Medulla oblongata (tissue), 1 donor: ENCODE results near the gene ATP6V0B.

Experiments
- DNase-seq: peaks from one replicate; pipeline ENCODE4 v3.0.0-alpha.2; 2015; ENCODE audit errors: extremely low spot score

Gene ATP6V0B

GRCh38 chr1:44002606-44003157 is 27.9 kb downstream of the ATP6V0B start:
- DNase-seq = no peak

- no peak for DNase-seq
These were observed 33.5 kb downstream of the ATP6V0B start for GRCh38 chr1:44008259-44008658.

- DNase-seq = peak; percentile 92
These were observed 36.2 kb downstream of the ATP6V0B start for GRCh38 chr1:44010935-44011471.

DNA sequence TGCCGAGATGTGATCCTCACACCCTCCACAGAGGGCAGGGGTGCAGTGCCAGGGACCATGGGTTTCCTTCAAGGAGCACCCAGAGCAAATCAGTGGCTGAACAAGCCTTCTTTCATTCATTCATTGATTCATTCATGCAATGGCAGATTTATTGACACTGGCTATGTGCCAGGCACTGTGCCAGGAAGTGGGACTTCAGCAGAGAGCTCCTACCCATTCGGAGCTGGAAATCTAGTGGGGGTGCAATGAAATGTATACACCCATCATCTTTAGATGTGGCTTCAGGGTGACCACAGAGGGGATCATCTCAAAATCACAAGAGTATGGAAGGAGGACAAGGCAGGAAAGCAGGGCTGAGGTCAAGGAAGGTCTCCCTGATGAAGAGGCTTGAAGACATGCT is 37.6 kb downstream of the ATP6V0B start:
- DNase-seq = peak; percentile 55

DNA sequence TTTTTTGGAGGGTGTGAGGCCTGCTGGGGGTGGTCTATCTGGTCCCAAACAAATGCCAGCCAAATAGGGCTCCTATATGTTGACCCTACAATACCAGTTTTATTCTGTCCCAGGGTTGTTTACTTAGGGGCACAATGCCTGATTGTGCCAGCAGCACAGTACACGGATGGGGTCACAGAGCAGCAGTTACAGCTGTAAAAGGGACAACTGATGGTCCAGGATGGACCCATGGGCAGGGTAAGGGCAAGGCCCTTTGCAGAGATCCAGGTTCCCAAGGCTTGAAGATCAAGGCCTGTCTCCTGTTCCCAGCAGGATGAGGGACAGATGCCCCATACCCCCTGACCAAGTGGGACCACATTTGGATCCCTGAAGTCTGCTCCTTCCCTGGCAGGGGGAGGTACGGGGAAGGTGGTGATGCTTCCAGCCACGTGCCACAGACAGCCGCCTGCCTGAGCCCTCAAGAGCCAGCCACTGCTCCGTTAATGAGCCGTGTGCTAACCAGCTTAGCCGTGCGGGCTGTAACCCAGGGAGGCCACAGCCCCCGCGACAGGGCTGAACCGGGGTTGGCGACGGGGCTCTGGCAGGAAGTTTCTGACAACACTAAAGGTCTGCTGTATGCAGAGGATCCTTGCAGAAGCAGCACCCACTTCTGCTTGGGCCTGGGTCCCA is 38.3 kb downstream of the ATP6V0B start:
- peak; percentile 71 for DNase-seq

DNA sequence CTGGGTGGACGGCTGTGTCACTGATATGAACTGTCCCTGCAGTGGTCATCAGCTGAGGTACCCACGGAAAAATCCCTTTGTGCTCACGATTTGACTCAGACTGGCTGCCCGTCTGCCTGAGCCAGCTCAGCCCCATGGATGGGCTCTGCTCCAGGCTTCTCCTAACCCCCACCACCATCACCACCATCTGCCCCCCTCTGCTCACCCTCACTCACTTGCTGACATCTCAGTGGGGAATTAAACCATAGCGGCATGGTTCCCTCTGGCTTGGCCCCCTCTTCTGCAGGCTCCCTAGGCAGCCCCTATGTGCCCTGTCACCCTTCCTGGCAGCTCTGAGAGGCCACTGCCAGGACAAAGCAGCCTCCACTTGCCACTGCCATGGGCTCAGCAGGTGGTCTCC is 39.2 kb downstream of the ATP6V0B start:
- peak; percentile 44 for DNase-seq

DNA sequence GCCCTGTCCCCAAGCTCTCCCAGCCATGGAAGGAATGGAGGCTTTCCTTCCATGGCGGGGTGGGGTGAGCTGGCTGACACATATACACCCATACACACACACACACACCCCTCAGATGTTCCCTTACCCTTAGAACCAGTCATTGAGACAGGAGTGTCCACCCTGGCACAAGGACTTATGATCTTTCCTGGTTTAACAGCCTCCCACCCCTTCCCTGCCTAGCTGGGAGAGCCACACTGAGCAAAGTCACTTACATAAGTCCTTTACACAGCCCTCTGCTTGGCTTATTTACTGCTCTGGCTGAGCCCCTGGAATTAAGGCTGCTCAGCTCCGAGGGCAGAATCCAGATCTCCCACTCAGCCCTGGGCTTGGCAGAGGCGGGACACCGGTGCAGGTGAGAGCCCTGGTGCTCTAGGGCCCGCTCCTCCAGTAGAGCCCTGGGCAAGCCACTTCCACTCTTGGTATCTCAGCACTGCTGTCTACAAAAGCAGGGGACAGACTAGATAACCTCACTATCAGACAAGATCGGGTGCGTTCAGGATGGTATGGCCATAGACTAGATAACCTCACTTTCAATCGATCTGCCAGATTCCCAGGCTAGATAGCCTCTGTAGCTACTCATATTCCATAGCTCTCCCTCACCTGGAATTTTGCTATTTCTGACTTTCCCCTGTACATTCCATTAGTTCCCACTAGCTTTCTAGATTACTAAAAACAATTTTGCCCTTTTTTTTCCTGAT is 39.8 kb downstream of the ATP6V0B start:
- peak; percentile 59 for DNase-seq

GRCh38 chr1:44015206-44015605 is 40.4 kb downstream of the ATP6V0B start:
- peak; percentile 60 for DNase-seq

DNA sequence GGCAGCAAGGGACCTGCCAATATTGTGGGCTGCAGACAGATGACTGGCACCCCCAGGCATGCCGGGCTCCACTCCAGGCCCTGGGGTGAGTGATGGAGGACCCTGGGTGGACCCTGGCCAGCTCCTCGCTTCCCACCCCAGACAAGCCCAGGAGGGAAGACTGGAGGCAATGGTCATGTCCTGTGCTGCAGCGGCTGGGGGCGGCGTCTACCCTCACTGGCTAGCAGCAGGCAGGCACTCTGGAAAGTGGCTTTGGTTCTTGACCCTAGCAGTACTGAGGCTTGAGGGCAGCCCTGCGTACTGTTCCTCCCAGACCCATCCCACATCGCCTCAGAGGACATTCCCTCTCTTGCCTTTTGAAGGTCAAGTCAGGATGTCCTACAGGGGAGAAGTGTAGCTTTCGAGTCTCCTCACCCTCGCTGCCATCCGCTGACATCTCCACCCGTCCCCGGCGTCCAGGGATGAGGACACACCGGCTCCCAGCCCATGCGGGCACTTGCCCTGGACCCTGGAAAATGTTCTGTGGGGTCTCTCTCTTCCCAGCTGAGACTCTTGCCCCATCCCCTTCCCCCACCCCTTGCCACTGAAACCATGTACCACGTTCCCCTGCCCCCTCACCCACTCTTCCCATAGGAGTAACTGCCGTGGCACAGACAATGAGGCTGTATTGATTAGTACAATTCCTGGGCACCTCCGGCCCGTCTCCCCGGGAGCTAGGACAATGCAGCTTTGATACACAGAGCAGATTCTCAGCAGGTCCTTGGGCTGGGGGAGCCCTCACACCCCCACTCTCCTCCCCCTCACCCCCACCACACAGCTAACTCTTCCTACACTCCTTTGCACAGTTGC is 41.5 kb downstream of the ATP6V0B start:
- DNase-seq = peak; percentile 53

DNA sequence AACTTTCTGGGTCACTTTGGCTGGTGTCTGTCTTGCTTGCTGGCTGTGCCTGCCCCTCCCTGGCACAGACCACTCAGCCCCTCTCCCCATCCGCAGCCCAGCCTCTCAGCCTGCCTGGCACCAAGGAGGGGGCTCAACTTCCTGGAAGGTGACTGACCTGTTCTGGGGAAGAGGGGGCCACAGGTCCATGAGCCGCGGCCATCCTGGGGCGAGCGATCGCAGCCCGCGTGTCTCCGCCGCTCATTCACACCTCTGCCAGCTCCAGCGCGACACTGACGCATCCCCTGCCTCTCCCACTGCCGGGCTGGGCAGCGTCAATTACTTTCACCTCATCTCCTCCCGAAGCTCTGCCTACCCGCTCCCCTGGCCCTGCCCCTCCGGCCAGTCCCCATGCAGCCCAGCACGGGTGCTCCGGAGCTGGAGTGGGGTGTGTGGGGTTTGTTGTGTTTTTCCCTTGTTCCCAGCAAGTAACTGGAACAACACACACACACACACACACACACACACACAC is 42.2 kb downstream of the ATP6V0B start:
- peak; percentile 66 for DNase-seq

DNA sequence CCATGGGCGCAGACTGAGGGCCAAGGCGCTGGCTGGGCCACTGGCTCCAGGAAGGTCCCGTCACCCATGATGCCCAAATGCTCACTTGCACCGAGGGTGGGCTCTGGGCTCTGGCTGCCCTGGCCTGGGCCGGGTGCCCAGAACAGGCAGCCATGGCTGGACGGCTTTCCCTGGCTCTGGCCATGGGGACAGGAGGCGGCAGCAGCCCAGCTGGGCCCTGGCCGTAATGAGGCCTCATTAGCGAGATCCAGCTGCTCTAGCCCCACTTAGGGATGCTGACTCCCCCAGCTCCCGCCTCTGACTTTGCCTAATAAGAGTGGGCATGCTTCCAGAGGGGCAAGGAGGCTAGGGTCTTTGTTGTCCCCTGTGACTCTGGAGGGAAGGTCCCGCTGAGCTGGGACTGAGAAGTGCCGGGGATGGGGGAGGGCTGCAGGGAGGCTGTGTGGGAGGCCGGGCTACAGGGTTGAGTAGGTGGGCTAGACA is 44.7 kb downstream of the ATP6V0B start:
- DNase-seq = peak; percentile 79

GRCh38 chr1:44020464-44020863 is 45.7 kb downstream of the ATP6V0B start:
- DNase-seq = no peak

- peak; percentile 22 for DNase-seq
These were observed 46.4 kb downstream of the ATP6V0B start for GRCh38 chr1:44021156-44021555.

- no peak for DNase-seq
These were observed 47.0 kb downstream of the ATP6V0B start for GRCh38 chr1:44021581-44022321.

- DNase-seq = no peak
These were observed 49.5 kb downstream of the ATP6V0B start for GRCh38 chr1:44024031-44024902.

DNA sequence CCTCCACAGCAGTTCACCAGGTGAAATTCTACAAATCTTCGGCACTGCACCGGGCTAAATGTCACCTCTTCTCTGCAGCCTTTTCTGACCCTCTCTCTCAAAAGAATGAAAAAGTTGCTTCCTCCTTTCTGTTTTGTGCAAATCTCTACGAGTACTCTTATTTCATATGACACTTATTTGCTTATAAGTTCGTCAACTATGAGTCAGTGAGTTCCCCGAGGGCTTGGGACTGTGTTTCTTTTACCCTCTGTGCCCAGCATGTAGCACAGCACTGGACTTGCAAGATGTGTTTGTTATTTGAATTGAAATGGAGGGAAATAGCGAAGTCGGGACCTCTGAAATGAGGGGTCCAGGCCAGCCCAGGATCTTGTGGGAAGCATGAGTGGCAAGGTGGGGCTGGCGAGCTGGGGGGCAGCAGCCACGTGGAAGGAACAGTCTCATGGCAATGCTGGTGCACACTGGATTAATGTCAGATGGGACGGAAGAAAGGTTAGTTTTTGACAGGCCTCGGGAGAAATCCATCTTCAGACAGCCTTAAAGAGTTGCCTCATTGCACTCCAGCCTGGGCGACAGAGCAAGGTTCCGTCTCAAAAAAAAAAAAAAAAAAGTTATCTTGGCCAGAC is 50.3 kb downstream of the ATP6V0B start:
- DNase-seq = no peak

- DNase-seq = no peak
These were observed 51.1 kb downstream of the ATP6V0B start for GRCh38 chr1:44025816-44026215.

DNA sequence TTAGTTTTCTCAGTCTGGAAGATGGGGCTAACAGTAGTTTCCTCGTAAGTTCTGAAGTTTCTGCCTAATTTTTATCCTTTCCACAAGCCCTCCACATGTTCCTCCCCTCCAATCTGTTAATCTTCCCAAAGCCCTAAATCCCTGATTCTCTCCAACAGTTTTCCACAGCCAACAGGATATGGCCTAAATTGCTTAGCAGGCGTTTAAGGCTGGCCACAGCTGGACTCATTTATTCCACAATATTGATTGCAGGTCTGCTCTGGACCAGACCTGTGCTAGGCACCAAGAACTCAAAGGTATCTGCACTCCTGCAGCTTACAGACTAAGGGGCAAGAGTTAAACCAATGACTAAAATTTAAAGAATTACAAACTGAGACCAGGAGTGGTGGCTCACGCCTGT is 52.6 kb downstream of the ATP6V0B start:
- no peak for DNase-seq
